Coronary artery (tissue), 2 donors: ENCODE measurements around the gene MTSS2.
A peak's percentile ranks its signal among the peaks of the same experiment; 100 is the strongest.

Experiments
- DNase-seq: peaks from one replicate; pipeline ENCODE4 v3.0.0-alpha.2; 2017; ENCODE audit warnings: low spot score
- H3K27ac ChIP-seq, 2 donors: fragments of 200-600 bp; sonication (generic); one replicate each; pipeline ENCODE4 v1.5.1; 2016 to 2019
- H3K4me3 ChIP-seq: fragments of 200-600 bp; sonication (generic); 2 replicates; pipeline ENCODE4 v1.5.1; 2016; ENCODE audit warnings: mild to moderate bottlenecking, moderate library complexity
- CTCF ChIP-seq: fragments of 200-600 bp; sonication (generic); IDR thresholded peaks from one replicate; pipeline ENCODE4 v1.5.1; 2019; ENCODE audit warnings: antibody characterized with exemption

Gene MTSS2

DNA sequence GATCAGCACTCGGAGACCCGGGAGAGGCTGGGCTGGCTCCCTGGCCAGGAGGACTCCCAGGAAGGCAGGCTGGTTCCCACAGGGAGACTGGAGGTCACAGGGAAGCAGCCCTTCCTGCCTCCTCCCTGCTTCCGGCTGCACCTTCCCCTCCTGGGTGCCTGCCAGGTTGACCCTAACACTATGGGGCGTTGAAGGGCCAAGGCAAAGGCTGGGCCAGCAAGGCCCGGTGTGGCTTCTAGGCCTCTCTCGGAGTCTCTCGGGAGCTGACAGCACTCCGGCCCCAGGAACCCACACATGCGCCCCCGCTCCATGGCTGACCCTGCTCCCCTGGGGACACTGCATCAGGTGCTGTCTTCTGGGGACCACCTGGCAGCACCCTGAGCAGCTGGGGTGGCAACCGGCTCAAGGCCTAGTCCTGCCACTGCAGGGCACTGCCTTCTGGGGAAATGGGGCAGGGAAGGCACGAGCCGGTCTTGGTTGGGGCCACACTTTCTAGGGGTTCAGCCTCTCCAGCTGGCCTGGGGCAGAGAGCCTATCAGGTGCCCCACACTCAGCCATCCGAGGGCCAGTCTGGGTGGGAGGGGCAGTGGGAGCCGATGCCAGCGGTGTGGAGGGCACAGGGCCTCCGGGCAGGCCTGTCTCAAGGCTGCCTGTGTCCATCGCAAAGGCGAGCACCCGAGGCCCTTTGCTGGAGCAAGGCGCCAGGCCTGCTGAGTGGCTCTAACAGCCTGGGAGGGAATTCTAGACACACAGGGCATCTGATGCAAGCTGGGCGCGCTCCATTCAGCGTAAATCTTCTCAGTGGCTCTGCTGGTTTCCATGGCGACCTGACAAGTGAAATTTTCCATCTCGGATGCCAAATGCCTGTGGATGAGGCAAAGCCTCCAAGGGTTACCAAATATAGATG lies 5.6 kb upstream of the MTSS2 start:
- peak; percentile 95 for DNase-seq
- Histone ChIP-seq H3K27ac (peak overlapping the region; percentile 95 to 100), H3K4me3 (peak overlapping the region; percentile 24)
- TF ChIP-seq CTCF, result no peak

DNA sequence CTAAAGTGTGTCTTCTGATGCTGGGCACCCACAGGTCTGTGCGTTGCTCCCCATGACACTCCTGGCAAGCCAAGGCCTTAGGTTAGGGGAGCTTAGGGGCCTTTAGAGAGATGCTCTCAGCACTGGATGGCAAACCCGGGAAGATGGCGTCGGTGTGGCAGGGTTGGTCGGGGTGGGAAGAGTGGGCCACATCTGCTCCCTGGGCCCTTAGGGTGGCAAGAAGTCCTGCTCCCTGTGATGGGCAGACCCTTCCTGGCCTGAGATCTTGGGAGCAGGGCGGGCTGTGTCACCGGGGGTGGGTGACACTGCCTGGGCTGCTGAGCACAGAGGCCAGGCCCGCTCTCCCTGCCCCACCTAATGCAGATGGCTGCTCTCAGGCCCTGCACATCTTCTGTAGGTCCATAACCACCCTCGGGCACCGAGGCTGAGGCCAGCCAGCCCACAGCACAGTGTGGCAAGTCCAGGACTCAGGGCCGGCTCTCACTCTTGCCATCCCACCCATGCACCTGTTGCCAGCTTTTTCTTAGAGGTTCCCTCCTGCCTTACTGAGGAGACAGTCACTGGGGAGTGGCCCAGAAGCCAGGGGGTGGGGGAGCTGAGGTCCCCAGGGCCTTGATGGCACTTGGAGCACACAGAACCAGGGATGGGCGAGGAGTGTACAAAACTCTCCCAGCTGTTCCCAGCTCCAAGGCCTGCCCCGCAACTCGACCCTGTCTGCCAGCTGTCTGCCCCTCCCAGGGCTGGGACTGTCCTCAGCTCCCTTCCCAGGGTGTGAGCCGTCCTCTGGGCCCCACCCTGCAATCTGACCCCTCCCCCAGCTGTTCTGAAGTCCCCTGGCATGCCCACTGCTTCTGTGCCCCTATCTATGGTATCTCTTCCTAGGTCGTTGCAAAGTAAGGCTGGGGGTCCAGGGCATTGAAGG lies 4.4 kb upstream of the MTSS2 start:
- no peak overlapping the region for H3K4me3 ChIP-seq
- no peak for DNase-seq
- H3K27ac ChIP-seq, result peak overlapping the region; percentile 95 to 100
- TF ChIP-seq CTCF, result no peak

DNA sequence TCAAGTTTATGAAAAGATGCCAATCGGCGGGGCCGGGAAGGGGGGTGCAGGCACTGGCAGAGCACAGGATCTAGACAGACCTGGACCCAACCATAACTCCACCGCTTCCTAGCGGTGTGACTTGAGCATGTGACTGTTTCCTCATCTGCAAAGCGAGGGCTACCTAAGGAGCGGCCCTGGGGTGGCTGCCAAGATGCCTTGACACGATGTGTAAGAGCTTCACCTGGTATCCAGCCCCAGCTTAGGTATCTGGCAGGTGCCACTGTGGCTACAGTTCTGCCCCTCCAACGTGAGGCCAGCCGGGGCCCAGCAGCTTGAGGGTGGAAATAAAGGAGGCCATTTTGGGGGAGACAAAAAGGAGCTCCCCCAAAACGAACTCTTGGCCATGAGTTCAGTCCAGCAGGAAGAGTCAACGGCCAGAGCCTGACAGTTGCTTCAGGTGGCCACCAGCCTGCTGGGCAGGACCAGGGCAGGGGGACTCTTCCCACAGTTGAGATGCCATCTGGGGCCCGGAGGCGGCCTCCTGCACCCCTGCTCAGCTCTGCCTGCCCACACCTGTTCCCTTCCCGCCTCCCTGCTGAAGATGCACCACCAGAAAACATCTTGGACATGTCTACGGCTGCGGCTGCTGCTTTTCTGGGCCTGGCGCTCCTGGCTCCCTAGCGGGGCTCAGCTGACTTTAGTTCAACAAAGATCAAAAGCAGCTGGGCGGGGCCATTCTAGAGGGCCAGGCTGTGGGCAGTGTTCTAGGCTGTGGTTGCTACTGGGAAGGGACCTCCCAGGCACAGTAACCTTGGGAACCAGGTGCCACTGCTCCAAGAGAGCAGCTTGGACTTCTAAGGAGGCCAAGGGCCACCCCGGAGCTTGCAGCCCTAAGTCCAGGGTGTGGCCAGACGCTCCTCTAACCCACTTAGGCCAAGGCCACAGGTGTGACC lies 3.4 kb upstream of the MTSS2 start:
- no peak overlapping the region for H3K4me3 ChIP-seq
- TF ChIP-seq CTCF, result no peak
- H3K27ac ChIP-seq, result peak overlapping the region; percentile 95 to 100
- no peak for DNase-seq

GRCh38 chr16:70688246-70688742 lies 2.4 kb upstream of the MTSS2 start:
- no peak for DNase-seq
- TF ChIP-seq CTCF, result no peak
- peak overlapping the region; percentile 95 to 100 for H3K27ac ChIP-seq
- no peak overlapping the region for H3K4me3 ChIP-seq

DNA sequence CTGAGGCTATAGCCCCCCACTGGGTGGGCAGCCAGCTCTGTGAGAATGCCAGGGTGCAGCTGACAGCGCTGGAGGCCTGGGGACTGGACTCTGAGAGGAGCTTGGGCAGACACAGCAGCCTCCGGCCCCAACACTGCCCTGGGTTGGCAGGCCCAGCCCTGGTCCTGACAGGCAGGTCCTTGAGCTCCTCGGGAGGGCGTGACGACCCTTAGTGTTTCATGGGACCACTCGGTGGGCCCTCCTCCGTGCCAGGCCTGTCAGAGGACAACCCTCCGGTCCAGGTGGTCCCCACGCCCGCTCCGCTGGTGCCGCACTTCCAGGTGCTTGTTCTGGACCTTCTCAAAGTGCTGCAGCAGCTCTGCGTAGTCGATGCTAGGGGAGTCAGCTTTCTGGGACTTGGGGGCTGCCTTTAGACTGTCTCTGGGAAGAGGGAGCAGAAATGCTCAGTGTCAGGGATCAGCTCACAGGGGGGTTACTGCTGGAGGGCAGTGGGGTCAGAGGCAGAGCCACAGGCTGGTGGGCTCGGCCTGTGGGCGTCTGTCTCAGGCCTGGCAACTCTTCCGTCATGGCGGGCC lies 1.9 kb upstream of the MTSS2 start:
- Histone ChIP-seq H3K27ac (peak overlapping the region; percentile 95 to 100), H3K4me3 (no peak overlapping the region)
- DNase-seq, result no peak
- no peak for TF ChIP-seq CTCF

DNA sequence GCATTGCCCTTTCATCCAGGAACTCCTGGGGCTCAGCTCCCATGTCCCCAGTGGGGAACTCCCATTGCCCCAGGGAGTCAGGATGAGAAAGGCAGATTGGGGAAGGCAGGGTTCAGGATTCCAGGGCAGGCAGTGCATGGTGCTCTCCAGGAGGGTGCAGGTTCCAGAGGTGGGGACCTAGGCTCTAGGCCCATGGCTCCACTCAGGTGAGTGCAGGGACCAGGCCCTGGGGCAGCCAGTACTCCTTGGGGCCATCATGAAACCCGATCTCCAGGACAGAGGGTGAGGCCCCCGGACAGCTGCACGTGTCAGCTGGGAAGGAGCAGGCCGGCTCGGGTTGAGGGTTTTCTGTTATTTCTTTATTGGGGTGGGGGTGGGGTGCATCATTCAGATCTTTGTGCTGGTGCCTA lies 1.3 kb upstream of the MTSS2 start:
- no peak for TF ChIP-seq CTCF
- no peak overlapping the region for H3K4me3 ChIP-seq
- H3K27ac ChIP-seq, result peak overlapping the region; percentile 95 to 100
- no peak for DNase-seq
